Measurements from ENCODE around the gene ASAP2.

ASAP2 gene

GRCh38 chr2:9170458-9171130 is 36.0 kb upstream of the ASAP2 start:
- no peak overlapping the region for H3K27ac ChIP-seq
- H3K4me3 ChIP-seq = no peak overlapping the region
- TF ChIP-seq CTCF (IDR thresholded peaks at IDR 0.05) = no peak
- DNase-seq (ENCODE audit: low spot score) = no peak

- no peak overlapping the region for H3K4me3 ChIP-seq
- TF ChIP-seq CTCF (IDR thresholded peaks at IDR 0.05) = no peak
- H3K27ac ChIP-seq = peak overlapping the region in 1 of 2 donors; percentile 51
- DNase-seq (ENCODE audit: low spot score) = no peak
Measured at GRCh38 chr2:9174771-9175437, 31.7 kb upstream of the ASAP2 start.

DNA sequence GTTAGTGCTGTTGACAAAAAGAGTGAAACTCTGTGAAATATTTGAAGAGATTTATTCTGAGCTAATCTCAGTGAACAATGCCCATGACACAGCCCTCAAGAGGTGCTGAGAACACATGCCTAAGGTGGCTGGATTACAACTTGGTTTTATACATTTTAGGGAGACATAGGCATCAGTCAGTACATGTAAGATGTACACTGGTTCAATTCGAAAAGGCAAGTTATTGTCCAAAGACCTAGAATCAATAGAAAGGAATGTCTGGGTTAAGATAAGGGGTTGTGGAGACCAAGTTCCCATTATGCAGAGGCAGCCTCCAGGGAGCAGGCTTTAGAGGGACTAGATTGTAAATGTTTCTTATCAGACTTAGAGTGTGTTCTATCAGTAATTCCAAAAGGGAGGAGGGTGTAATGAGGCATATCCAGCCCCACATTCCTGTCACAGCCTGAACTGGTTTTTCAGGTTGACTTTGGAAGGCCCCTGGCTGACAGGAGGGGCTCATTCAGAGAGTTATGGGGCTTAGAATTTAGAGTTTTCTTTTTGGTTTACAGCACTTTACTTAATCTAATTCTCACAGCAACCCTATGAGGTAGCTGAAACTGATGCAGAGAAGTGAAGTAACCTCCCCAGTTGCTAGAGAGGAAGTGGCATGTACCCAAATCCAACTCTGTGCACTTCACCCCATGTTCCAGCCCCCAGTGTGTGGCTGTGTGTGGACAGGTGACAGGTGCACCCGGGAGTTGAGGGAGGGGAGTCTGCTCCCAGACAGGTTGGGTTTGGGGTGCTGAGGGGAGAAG is 28.3 kb upstream of the ASAP2 start:
- no peak for TF ChIP-seq CTCF (IDR thresholded peaks at IDR 0.05)
- Histone ChIP-seq H3K27ac (peak overlapping the region; percentile 90 to 95), H3K4me3 (peak overlapping the region; percentile 12)
- no peak for DNase-seq (ENCODE audit: low spot score)

DNA sequence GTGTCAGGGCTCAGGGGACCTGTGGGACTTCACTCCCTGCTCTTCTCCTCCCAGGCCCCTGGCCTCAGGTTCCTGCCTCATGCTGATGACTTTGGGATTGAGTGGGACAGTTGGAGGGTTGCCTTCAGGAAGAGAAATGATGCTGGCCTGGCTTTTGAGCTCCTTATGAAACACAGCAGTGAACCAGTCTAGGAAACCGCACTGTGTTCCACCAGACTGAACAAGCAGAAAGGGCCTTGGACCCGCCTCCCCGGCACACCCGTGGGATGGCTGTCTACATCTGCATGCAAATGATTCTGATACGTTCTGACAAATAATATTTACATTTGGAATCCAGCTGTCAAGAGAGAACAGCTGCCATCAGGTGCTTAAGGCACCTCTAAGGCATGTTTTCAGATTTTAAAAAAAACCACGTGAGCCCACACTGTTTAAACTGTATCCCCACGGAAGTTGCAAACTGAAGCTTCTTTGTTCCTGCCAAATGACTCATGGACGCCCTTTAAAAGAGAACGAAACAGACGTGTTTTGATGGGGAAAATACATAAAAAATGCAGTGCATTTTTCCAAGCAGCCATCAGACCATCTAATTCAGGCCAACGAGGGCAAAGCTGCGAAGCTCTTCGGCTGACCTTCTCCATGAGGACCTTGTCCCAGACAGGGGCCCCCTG is 27.6 kb upstream of the ASAP2 start:
- H3K4me3 ChIP-seq = peak overlapping the region; percentile 38

DNA sequence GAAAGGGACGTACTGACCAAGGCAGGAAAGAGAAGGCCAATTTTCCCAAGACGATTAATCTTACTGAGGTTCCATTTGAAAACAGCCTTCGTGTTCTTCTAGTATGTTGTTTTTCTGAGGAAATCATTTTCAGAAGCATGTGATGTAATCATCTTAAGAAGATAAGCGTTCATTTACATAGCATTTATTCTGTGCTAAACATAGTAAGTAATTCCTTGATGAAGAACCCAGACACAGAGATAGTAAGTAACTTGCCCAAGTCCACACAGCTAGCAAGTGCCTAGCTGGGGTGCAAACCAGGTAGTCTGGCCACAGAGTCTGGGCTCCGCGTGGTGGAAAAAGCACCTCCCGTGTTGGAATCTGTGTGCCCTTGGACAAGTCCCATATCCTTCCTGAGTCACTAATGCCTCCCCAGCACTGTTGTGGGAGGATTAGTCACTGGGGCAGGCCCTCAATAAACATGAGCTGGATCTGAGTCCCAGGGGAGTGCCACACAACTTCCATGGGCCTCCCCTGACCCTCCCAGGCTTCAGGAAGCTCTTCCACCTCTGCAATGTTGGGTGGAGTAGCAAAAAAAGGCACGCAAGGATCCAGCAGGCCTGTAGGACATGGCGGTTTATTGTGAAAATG is 26.9 kb upstream of the ASAP2 start:
- H3K27ac ChIP-seq = peak overlapping the region; percentile 90 to 95
- DNase-seq (ENCODE audit: low spot score) = peak; percentile 93
- no peak for TF ChIP-seq CTCF (IDR thresholded peaks at IDR 0.05)
- H3K4me3 ChIP-seq = peak overlapping the region; percentile 38

More for the DNA sequence above, 27.6 kb upstream of the ASAP2 start:
- DNase-seq (ENCODE audit: low spot score) = peak; percentile 85
- TF ChIP-seq CTCF (IDR thresholded peaks at IDR 0.05) = no peak
- H3K27ac ChIP-seq = peak overlapping the region; percentile 90 to 95

- DNase-seq (ENCODE audit: low spot score) = peak; percentile 68
- no peak for TF ChIP-seq CTCF (IDR thresholded peaks at IDR 0.05)
- H3K4me3 ChIP-seq = no peak overlapping the region
- H3K27ac ChIP-seq = no peak overlapping the region
Measured at GRCh38 chr2:9184361-9184760, 22.3 kb upstream of the ASAP2 start.

Measured in coronary artery (tissue), 2 donors.